Embryonic facial prominence (tissue), 1 donor: ENCODE results near the gene SPATS1.

ENCODE experiments used
- DNase-seq: peaks from one replicate; pipeline ENCODE4 v3.0.0-alpha.2; 2016; ENCODE audit errors: extremely low spot score

The SPATS1 gene

DNA sequence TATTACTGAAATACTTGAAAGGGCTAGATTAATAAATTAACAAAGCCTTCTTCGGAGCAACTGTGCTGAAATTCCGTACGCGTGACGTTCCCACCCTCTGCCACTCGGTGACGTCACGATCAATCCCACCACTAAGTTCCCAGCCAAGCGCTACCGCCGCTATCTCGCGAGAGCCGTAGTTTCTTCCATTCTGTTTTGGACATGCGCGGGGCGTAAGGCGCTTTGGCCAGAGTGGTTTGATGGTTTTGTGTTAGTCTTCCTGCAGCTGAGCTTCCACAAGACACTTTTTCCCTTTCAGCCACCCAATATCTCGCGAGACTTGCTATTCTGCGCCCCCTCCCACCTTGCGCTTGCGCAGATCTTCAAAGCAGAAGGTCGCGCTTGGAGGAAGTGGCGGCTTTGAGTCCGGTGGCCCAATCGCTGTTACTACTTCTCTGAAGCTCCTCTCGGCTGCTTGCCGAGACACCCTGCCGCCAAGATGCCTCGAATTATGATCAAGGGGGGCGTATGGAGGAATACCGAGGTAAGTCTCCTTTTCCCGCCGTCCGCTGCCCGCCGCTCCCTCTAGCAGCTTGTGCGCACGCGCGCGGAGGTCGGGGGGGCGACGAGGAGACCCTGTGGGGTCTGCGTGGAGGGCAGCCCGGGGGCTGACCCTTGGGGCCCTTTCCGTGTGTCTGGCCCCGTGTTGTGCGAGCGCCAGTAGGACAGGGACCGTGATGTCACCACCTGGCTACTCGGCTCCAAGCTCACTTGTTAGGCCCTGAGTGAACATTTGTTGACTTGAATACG, 45.1 kb downstream of the SPATS1 start, which contains the start of gene CDC5L:
Gene CDC5L, plus strand, starts transcription at position 361 of the 789 bp plus-strand sequence. Its CDS starts 118 bp downstream, at position 479.
- DNase-seq = peak; percentile 99

DNA sequence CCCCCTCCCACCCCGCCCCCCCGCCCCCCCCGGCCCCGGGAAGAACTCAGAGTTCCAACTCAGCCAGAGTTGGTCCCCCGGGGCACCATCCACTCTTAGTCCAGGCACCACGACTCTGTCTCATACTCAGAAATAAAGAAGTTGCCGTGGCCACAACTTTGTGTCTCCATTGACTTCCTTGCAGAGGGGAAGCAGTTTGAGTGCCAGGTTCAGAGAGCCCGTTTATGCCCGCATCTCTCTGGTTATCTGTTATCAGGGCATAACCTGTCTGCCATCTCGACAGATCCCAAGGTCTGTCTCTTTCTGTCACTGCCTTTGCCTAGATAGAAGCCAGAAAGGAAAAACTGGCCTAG, 45.7 kb downstream of the SPATS1 start:
- DNase-seq = no peak

DNA sequence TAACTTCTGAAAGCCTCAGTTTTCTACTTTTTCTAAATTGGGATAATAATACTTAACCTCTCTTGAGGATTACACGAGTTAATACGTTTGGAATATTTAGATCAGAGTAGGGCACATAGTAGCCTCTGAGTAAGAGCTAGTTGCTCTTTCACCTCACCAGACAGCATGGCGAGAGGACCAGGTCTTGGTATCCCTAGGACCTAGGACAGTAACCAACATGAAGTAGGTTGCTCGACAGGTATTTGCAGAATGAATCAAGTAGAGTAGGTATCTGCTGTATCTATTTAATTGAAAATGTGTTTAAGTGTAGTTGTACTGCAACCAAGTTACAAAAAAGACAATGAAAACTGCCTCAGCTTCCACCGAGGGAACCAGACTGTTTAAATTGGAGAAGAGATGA, 46.4 kb downstream of the SPATS1 start:
- no peak for DNase-seq

DNA sequence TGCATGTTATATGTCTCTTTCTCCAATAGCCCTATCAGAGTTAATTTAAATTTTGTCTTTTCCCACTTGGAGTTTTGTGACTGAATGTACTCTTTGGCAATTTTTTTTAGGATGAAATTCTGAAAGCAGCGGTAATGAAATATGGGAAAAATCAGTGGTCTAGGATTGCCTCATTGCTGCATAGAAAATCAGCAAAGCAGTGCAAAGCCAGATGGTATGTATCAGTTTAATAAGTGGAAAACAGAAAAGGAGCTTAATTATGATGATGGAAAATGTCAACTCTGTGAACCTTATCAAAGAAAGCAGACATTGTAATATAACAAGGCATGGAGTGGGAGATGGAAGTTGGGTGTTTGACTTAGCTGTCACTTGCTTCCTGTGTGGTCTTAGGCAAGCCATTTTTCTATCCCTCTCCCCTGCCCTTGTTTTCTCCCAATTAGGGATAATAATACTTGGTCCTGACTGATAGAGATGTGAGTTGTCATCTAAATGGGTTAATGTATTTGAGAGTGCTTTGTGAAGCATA, 47.8 kb downstream of the SPATS1 start:
- DNase-seq = no peak
